HG03045 (cell line): ENCODE measurements around the gene CD200R1L.

Experiments used
- ATAC-seq: cut with Tn5 transposase; IDR thresholded peaks from one replicate; pipeline ENCODE4 v1.9.1; 2021; ENCODE audit warnings: mild to moderate bottlenecking, moderate library complexity; ENCODE audit not compliant: unreplicated experiment

CD200R1L gene

DNA sequence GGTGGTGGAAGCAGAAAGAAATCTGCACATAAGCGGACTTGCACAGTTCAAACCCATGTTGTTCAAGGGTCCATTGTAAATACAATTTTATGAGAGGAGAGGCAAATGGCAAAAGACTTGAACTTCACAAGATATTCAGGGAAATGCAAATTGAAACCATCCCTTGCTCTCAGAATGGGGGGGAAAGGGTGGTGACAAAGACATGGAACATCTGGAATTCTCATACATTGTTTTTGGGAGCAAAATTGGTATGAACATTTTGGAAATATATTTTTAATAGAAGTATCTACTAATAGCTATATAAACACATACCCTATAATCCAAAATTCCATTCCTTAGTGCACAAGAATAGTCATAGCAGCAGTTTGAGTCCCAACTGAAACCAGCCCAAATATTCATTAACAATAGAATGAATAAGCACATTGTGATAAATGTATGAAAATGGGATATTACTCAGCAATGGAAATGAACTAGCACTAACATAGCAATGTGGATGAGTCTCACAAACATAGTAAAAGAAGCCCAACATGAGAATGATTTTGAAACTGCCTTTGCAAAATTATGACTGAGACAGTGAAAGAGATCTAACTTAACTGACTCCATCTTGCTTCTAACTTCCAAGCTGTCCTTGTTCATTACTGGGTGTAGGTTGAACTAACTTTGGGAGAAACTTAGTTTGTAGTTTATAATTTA lies 77.2 kb downstream of the CD200R1L start:
- ATAC-seq = no peak

- ATAC-seq = no peak
Observed at GRCh38 chr3:112767777-112768176, 78.9 kb downstream of the CD200R1L start.

GRCh38 chr3:112767177-112767576 lies 79.5 kb downstream of the CD200R1L start:
- peak; percentile 68 for ATAC-seq
